Measurements from ENCODE around the gene NTM.

Gene NTM

DNA sequence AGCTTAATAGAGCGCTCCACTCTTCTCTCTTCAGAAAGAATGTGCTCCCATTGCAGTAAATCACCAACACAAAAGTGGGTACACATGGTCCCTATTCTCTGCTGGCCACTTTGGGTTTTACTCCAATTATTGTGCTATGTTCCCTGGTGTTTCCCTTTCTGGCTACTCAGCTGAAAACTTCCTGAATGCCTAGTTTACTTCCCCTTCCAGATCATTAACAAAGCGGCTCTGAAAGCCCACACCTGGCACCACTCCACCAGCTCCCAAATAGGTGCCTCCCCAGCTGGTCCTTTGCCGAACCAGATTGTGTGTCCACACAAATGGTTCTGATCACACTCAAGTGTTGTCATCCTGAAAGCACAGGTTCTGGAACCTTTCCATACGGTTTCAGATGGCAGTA is 443.7 kb downstream of the NTM start:
- TF ChIP-seq, protein P1, sequence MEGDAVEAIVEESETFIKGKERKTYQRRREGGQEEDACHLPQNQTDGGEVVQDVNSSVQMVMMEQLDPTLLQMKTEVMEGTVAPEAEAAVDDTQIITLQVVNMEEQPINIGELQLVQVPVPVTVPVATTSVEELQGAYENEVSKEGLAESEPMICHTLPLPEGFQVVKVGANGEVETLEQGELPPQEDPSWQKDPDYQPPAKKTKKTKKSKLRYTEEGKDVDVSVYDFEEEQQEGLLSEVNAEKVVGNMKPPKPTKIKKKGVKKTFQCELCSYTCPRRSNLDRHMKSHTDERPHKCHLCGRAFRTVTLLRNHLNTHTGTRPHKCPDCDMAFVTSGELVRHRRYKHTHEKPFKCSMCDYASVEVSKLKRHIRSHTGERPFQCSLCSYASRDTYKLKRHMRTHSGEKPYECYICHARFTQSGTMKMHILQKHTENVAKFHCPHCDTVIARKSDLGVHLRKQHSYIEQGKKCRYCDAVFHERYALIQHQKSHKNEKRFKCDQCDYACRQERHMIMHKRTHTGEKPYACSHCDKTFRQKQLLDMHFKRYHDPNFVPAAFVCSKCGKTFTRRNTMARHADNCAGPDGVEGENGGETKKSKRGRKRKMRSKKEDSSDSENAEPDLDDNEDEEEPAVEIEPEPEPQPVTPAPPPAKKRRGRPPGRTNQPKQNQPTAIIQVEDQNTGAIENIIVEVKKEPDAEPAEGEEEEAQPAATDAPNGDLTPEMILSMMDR (IDR thresholded peaks at IDR 0.05; ENCODE audit: low read depth, low read length), result no peak
- no peak for DNase-seq (ENCODE audit: low read depth, low spot score)
- in situ Hi-C loops (cut with HindIII; ENCODE audit: low sequenced_read_pairs), result no loop called here
- no peak overlapping the region for H3K4me3 ChIP-seq (ENCODE audit: low read depth, low read length)

GRCh38 chr11:131815590-131815989 is 445.2 kb downstream of the NTM start:
- no peak overlapping the region for H3K4me3 ChIP-seq (ENCODE audit: low read depth, low read length)
- in situ Hi-C loops (cut with HindIII; ENCODE audit: low sequenced_read_pairs), result no loop called here
- TF ChIP-seq, protein P1 (IDR thresholded peaks at IDR 0.05; ENCODE audit: low read depth, low read length), result no peak
- no peak for DNase-seq (ENCODE audit: low read depth, low spot score)

DNA sequence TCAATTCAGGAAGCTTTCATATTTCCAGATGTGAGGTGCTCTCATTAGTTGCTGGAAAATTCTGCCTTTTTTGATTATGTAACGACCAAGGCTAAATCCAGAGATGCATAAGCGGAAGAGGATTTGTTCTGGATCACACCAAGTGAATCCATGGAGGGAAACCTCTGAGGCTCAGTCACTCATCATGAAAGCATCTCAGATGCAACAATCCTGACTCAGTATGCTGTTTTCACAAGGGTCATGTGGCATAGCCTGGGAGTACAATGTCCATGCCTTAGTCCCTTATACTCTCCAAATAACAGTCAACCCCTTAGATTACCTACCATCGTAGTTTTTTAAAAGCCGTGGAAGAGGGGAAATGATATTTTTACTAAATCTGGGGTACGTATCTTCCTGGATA is 445.6 kb downstream of the NTM start:
- TF ChIP-seq, protein P1 (IDR thresholded peaks at IDR 0.05; ENCODE audit: low read depth, low read length), result no peak
- DNase-seq (ENCODE audit: low read depth, low spot score), result no peak
- H3K4me3 ChIP-seq (ENCODE audit: low read depth, low read length), result no peak overlapping the region
- in situ Hi-C loops (cut with HindIII; ENCODE audit: low sequenced_read_pairs), result no loop called here

DNA sequence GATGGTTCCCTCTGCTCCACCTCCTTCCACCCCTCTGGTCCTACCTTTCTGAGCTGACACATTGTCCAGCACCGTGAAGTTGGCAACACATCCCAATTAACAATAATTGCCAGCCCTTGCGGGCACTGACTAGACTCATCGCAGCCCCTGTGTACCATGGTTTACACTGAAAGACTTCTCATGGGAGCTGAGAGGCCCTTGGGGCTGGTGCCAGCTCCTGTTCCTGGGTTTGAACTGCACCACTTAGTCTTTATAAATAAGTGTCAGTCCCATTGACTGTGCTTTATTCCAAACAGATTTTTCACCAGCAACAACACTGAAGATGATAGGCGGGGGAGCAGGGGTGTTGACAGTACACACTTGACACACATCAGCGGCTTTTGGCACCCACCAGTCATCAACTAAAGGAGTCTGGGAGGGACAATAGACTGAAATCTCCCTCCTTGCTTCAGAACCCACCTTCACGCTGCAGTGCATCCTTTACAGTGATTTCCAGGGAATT is 447.3 kb downstream of the NTM start:
- no peak for DNase-seq (ENCODE audit: low read depth, low spot score)

GRCh38 chr11:131819865-131820264 is 449.4 kb downstream of the NTM start:
- TF ChIP-seq, protein P1 (IDR thresholded peaks at IDR 0.05; ENCODE audit: low read depth, low read length), result no peak
- in situ Hi-C loops (cut with HindIII; ENCODE audit: low sequenced_read_pairs), result no loop called here
- no peak for DNase-seq (ENCODE audit: low read depth, low spot score)
- H3K4me3 ChIP-seq (ENCODE audit: low read depth, low read length), result no peak overlapping the region

More for the DNA sequence above, 447.3 kb downstream of the NTM start:
- in situ Hi-C loops (cut with HindIII; ENCODE audit: low sequenced_read_pairs), result no loop called here
- TF ChIP-seq, protein P1 (IDR thresholded peaks at IDR 0.05; ENCODE audit: low read depth, low read length), result no peak
- no peak overlapping the region for H3K4me3 ChIP-seq (ENCODE audit: low read depth, low read length)

DNA sequence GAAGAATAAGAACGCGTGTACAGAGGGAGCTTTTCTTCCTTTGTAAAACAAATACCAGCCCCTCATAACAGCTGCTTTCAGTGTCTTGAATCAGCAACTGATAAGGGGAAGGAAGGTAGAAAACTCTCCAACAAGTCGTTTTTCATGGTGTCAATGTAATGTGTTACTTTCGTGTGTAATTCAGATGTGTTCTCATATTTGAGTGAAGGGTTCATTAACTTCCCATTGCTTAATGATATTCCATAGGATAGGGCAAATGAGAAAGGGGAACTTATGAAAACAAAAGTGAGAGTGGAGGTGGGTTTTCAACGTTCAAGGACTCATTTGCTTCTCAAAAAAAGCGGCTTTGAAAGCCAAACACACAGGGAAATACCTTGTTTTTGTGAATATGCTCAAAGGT is 452.1 kb downstream of the NTM start:
- in situ Hi-C loops (cut with HindIII; ENCODE audit: low sequenced_read_pairs), result no loop called here
- no peak overlapping the region for H3K4me3 ChIP-seq (ENCODE audit: low read depth, low read length)
- DNase-seq (ENCODE audit: low read depth, low spot score), result no peak
- TF ChIP-seq, protein P1 (IDR thresholded peaks at IDR 0.05; ENCODE audit: low read depth, low read length), result no peak

GRCh38 chr11:131823772-131824171 is 453.4 kb downstream of the NTM start:
- H3K4me3 ChIP-seq (ENCODE audit: low read depth, low read length), result no peak overlapping the region
- TF ChIP-seq, protein P1 (IDR thresholded peaks at IDR 0.05; ENCODE audit: low read depth, low read length), result no peak
- no peak for DNase-seq (ENCODE audit: low read depth, low spot score)
- in situ Hi-C loops (cut with HindIII; ENCODE audit: low sequenced_read_pairs), result no loop called here

Measured in astrocyte of the spinal cord (primary cell).